Smooth muscle cell (in vitro differentiated cells): ENCODE measurements around the gene AKAP7. TPM values are rescaled to one million over a fixed set of nuclear protein-coding genes. Genes with fewer than 3 reads are reported as not detected.
"Not testable (repeated sequence)": the region's sequence is repeated elsewhere in the genome, so short reads cannot be mapped to it uniquely, and the experiment has no call there.

Experiments used
- DNase-seq: peaks from one replicate; lab custom pipeline; 2025; ENCODE audit not compliant: unreplicated experiment; lab: John Stamatoyannopoulos, UW
- H2AFZ ChIP-seq: fragments of 200-600 bp; sonication (generic); 2 replicates; pipeline ENCODE4 v1.6.0; 2016; ENCODE audit warnings: antibody characterized with exemption, low read depth, mild to moderate bottlenecking
- H3F3A ChIP-seq: fragments of 200-600 bp; sonication (generic); 2 replicates; pipeline ENCODE4 v1.6.0; 2017; ENCODE audit warnings: antibody characterized with exemption, low read depth
- H3K27ac ChIP-seq: fragments of 200-600 bp; sonication (generic); 2 replicates; pipeline ENCODE4 v1.5.1; 2016; ENCODE audit warnings: low read depth, mild to moderate bottlenecking
- H3K27me3 ChIP-seq: fragments of 200-600 bp; sonication (generic); 2 replicates; pipeline ENCODE4 v1.6.1; 2016; ENCODE audit warnings: low read depth, mild to moderate bottlenecking
- H3K36me3 ChIP-seq: fragments of 200-600 bp; sonication (generic); 2 replicates; pipeline ENCODE4 v1.5.1; 2016; ENCODE audit warnings: low read depth
- H3K4me1 ChIP-seq: fragments of 200-600 bp; sonication (generic); 2 replicates; pipeline ENCODE4 v1.5.1; 2016; ENCODE audit warnings: low read depth
- H3K4me2 ChIP-seq: fragments of 200-600 bp; sonication (generic); 2 replicates; pipeline ENCODE4 v1.6.0; 2016; ENCODE audit warnings: mild to moderate bottlenecking
- H3K4me3 ChIP-seq: fragments of 200-600 bp; sonication (generic); 2 replicates; pipeline ENCODE4 v1.5.1; 2016; ENCODE audit warnings: mild to moderate bottlenecking
- H3K79me2 ChIP-seq: fragments of 200-600 bp; sonication (generic); 2 replicates; pipeline ENCODE4 v1.6.0; 2016; ENCODE audit warnings: low read depth, mild to moderate bottlenecking
- H3K9ac ChIP-seq: fragments of 200-600 bp; sonication (generic); 2 replicates; pipeline ENCODE4 v1.6.0; 2016; ENCODE audit warnings: low read depth
- H3K9me3 ChIP-seq: fragments of 200-600 bp; sonication (generic); replicated peaks from 2 replicates; pipeline ENCODE4 v1.5.1; 2016; ENCODE audit warnings: low read depth
- H4K20me1 ChIP-seq: fragments of 200-600 bp; sonication (generic); 2 replicates; pipeline ENCODE4 v1.6.0; 2016; ENCODE audit warnings: low read depth
- CTCF ChIP-seq: fragments of 200-600 bp; sonication (generic); IDR thresholded peaks from 2 replicates; pipeline ENCODE4 v1.5.1; 2017; ENCODE audit warnings: borderline replicate concordance, mild to moderate bottlenecking, antibody characterized with exemption; ENCODE audit not compliant: insufficient read depth, poor library complexity, severe bottlenecking
- WGBS: methylation state at CpG from one replicate; pipeline ENCODE4 v1.1.7; 2016; ENCODE audit warnings: low lambda C conversion rate; 5-methylcytosine and 5-hydroxymethylcytosine counted together
- polyA plus RNA-seq: library from polyadenylated mRNA; unstranded; fragments of >200 nt; fragmentation: Nextera tagmentation; extraction: Ambion mirVana; gene quantifications from 2 replicates; pipeline ENCODE4 v1.2.1, GENCODE V29; 2016
- total RNA-seq: library from RNA; depleted of rRNA; stranded (reverse); fragments of >200 nt; gene quantifications from 2 replicates; pipeline ENCODE4 v1.2.3, GENCODE V29; 2014

The AKAP7 gene
- total and polyA plus RNA-seq, 2 experiments from 2014 or later, result 2.0 to 6.5 TPM

- no peak overlapping the region for H3K4me2 ChIP-seq
- H3K79me2 ChIP-seq, result no peaks in the 10 kb centered on the region
- no peak overlapping the region for H3K4me3 ChIP-seq
- DNase-seq, result no peak
- no peak overlapping the region for H3K9ac ChIP-seq
- no peaks in the 10 kb centered on the region for H3K4me1 ChIP-seq
- no peaks in the 10 kb centered on the region for H3F3A ChIP-seq
- H3K9me3 ChIP-seq, result no peaks in the 10 kb centered on the region
- no peak for TF ChIP-seq CTCF
- 30% methylated on average over 4 of the region's 4 CpGs for WGBS
- H3K27me3 ChIP-seq, result no peaks in the 10 kb centered on the region
- H3K36me3 ChIP-seq, result no peaks in the 10 kb centered on the region
- no peaks in the 10 kb centered on the region for H4K20me1 ChIP-seq
- peak overlapping the region; percentile 68 for H3K27ac ChIP-seq
- H2AFZ ChIP-seq, result no peak overlapping the region
These were observed 123.7 kb downstream of the AKAP7 start for GRCh38 chr6:131258816-131259476.

- not testable (repeated sequence) for H3K79me2 ChIP-seq, H2AFZ ChIP-seq, H3F3A ChIP-seq, H3K4me1 ChIP-seq, H3K4me2 ChIP-seq, H4K20me1 ChIP-seq, H3K36me3 ChIP-seq, H3K27me3 ChIP-seq, DNase-seq, H3K4me3 ChIP-seq, H3K9ac ChIP-seq, H3K9me3 ChIP-seq, H3K27ac ChIP-seq
- 91% methylated on average over 6 of the region's 6 CpGs for WGBS
These were observed 125.7 kb downstream of the AKAP7 start for GRCh38 chr6:131260960-131261359.

- WGBS, result 93% methylated on average over 3 of the region's 3 CpGs
- H3F3A ChIP-seq, result no peaks in the 10 kb centered on the region
- no peak overlapping the region for H3K4me3 ChIP-seq
- H3K79me2 ChIP-seq, result no peaks in the 10 kb centered on the region
- no peak overlapping the region for H3K9ac ChIP-seq
- H3K36me3 ChIP-seq, result no peaks in the 10 kb centered on the region
- DNase-seq, result no peak
- no peak for TF ChIP-seq CTCF
- H3K4me1 ChIP-seq, result no peaks in the 10 kb centered on the region
- no peak overlapping the region for H3K27ac ChIP-seq
- H3K27me3 ChIP-seq, result no peaks in the 10 kb centered on the region
- H3K9me3 ChIP-seq, result no peaks in the 10 kb centered on the region
- H3K4me2 ChIP-seq, result no peak overlapping the region
- H2AFZ ChIP-seq, result no peak overlapping the region
- H4K20me1 ChIP-seq, result no peaks in the 10 kb centered on the region
These were observed 126.8 kb downstream of the AKAP7 start for GRCh38 chr6:131262060-131262459.

GRCh38 chr6:131265939-131266338 lies 130.7 kb downstream of the AKAP7 start:
- H3K9ac ChIP-seq, result no peak overlapping the region
- H4K20me1 ChIP-seq, result no peaks in the 10 kb centered on the region
- H3K4me2 ChIP-seq, result no peak overlapping the region
- no peak overlapping the region for H3K27ac ChIP-seq
- TF ChIP-seq CTCF, result no peak
- no peak overlapping the region for H3K4me3 ChIP-seq
- DNase-seq, result no peak
- H3K4me1 ChIP-seq, result no peaks in the 10 kb centered on the region
- H3F3A ChIP-seq, result no peaks in the 10 kb centered on the region
- no peaks in the 10 kb centered on the region for H3K27me3 ChIP-seq
- H3K36me3 ChIP-seq, result no peaks in the 10 kb centered on the region
- 91% methylated on average over 4 of the region's 4 CpGs for WGBS
- H3K79me2 ChIP-seq, result no peaks in the 10 kb centered on the region
- H2AFZ ChIP-seq, result no peak overlapping the region
- no peaks in the 10 kb centered on the region for H3K9me3 ChIP-seq
